Islet of Langerhans (tissue), 1 donor: Measurements from ENCODE around the gene MALL.
"Not testable (repeated sequence)": the region's sequence is repeated elsewhere in the genome, so short reads cannot be mapped to it uniquely, and the experiment has no call there.

Source experiments
- FAIRE-seq: peaks from one replicate; lab custom pipeline; 2011; peaks lifted over from hg19 to GRCh38; lab: Jason Lieb, UNC

The MALL gene

DNA sequence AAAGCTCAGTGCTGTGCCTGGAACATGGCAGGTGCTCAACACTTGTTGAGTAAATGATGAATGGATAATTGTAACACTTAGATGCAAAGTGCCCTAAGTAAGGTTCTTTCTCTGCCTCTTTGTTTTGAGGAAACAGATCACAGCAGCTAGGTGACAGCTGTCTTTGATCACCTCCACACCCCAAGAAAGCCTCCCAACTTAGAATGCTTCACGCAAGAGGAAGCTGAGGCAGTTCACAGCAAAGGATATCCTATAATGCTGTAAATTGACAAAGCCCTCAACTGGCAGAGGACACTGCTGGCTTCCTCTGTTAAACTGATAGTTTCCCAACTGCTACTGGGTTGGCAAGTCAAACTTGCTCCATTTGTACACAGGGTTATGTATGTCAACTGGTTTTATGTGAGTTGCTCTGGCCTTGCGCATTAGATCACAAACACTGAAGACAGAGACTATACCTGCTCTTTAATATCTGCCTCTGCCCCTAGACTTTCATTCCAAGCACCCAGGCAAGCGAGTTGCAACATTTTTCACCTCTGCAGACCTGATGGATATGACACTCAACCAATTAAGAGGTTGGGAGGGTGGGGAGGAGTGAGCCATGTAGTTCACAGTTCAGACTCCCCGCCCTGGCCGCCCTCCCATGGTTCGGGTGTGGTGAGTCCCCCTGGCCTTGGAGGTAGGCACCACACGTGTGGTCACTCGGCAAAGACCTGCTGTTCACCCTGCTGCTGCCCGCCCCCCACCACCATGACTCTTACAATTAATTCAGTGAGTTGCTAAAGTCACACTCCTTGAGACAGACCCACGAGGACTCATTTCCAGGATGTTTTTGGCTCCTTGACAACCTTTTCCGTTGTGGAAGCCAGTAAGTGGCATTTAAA, 4.8 kb upstream of the MALL start:
- no peak for FAIRE-seq

DNA sequence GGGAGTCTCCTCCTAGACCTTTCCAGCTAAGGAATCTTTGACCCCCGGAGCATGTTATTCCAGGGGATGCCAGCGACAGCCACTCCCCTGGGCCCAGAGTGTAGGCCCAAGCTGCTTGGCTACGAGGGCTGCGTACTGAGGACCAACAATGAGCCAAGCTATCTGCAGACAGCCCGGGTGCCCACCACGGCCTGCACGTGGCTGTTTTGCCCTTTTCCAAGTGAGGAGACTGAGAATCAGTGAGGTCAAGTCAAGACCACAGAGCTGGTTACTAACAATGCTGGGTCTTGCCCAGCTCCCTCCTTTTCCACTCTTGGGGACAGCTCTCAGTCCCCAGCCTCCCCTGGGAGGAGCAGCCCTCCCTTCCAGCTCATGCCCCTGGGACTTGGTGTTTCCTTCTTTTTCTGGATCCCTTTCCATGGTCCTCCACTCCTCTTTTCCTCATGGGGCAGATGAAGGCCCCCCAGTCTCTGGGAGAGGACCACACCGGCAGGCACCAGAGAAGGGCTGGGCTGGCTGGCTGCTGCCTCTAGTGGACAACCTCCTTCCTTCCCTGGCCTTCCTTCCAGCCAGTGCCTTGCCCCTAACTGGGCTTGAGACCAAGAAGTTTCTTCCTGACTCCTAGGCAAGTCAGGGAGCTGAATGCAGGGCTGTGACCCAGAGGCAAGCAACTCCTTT, 550 bp upstream of the MALL start:
- FAIRE-seq, result no peak

DNA sequence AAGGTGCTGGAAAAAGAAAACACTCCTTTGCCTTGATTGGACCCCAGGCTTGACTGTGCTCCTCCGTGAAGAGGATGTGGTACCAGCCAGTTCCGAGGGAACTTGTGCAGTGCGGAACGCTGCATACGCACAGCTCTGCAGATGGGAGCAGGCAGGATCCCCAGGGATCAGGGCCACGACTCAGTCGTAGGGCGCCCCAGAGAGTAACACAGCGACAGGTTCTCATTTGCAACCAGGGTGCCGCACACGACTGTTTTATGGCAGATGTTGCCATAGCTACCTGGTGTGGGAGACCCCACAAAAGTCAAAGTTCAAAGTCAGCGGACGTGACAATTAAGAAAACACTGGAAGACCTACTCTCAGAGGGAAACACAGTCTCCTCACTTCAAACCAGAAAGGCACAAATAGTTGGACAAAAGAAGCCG, 779 bp downstream of the MALL start:
- no peak for FAIRE-seq

DNA sequence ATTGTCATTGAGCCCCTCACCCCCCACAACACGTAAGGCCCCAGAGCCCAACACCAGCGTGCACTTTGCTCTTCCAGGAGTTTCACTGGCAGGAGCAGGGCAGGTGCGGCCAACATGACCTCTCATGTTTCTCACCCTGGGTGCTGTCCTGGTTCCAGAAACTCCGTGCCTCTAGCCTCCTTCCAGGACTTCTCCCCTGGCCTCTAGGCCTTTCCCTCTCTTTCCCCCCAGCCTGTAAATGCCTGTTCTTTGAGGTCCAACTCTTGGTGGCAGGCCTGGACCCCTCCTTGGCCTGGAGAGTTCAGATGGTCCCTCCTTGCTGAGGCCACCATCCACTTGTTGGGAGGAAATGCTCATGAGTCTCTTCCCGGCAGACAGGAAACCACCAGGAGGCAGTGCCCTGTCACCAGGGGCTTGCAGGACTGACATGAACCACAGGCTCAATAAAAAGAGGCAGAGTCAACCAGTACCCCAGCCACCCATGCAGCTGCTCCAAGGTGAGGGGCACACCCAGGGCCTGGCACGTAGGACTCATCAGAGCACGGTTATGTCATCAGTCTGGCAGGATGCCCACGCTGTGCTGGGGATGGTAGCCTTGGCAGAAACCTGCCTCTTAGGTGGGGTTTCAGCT, 1.5 kb downstream of the MALL start:
- FAIRE-seq, result no peak

DNA sequence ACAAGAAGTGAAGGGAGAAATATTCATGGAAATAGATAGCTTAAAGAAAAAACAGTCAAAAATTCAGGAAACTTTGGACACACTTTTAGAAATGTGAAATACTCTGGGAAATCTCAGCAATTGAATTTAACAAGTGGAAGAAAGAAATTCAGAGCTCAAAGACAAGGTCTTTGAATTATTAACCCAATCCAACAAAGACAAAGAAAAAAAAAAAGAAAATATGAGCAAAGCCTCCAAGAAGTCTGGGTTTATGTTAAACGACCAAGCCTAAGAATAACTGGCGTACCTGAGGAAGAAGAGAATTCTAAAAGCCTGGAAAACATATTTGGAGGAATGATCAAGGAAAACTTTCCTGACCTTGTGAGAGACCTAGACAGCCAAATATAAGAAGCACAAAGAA, 7.3 kb downstream of the MALL start:
- not testable (repeated sequence) for FAIRE-seq

DNA sequence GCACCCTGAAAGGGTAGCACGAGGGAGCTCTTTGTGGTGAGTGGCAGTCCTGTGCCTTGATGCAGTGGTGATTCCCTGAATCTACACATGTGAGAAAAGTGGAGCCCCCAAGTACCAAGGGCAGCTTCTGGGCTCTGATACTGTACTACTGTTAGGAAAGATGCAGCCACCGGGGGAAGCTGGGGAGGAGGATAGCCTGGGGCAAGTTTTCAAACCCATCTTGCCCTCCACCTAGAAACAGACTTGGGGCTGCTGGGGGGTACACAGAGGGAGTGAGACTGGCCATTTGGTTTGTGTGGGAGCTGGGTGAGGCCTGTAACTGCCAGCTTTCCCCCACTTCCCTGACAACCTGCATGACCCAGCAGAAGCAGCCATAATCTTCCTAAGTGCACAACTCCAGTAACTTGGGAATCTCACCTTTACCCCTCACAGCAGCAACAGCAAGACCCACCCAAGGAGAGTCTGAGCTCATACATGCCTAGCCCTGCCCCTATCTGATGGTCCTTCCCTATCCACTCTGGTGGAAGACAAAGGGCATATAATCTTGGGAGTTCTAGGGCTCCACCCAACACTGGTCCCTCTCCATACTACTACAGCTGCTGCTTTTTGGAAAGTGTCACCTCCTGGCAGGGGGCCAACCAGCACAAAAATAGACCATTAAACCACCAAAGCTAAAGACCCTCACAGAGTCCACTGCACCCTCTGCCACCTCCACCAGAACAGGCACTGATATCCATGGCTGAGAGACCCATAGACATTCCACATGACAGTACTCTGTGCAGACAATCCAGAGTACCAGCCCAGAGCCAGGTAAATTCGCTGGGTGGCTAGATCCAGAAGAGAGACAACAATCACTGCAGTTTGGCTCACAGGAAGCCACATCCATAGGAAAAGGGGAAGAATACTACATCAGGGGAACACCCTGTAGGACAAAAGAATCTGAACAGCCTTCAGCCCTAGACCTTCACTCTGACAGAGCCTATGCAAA, 8.2 kb downstream of the MALL start:
- FAIRE-seq, result no peak

DNA sequence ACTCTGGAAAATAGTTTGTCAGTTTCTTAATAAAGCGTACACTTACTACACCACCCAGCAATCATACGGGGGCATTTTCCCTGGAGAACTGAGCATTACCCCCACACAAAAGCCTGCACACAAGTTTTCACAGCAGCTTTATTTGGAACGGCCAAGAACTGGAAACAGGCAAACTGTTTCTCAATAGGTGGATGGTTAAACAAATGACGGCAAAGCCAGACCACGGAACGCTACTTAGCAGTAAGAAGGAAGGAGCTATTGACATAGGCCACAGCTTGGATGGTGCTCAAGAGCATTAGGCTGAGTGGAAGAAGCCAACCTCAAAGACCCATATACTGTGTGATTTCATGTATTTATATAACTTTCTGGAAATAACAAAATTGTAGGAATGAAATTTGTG, 9.0 kb downstream of the MALL start:
- no peak for FAIRE-seq

DNA sequence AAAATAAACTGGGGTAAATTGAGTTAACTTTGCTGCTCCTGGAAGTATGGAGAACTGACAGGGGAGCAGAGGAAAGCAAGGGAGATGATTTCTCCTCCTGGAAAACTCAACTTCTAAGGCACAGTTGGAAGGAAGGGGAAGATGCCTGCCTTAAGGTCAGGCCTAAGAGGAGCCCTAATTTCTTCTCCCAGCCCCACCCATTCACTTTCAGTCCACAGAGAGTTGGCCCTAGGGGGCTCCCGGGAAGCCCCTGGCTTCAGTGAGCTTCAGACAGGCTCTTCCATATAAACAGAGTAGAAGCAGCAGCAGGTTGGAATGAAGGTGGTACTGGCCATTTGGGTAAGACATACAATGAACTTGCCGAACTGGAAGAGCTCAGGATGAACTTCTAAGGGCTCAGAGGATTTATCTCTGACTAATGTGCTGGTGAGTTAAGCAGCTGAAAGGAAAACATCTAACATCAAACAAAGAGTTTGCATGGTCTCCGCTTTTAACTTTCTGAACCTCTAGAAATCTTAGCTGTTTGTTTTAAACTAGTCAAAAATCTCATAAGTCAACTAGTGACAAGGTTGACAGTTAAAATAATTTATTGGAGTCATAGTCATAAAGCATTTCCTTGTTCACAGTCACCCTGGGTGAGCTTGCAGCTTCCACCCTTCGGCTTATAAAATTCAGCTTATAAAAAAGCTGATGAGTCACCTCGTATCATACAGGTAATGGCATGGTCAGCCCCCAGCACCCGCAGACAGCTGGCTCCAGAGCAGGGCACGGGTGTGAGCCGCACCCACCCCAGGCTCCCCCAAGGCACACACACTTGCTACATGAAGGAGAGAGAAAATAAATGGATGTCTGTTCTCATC, 9.8 kb downstream of the MALL start:
- no peak for FAIRE-seq

DNA sequence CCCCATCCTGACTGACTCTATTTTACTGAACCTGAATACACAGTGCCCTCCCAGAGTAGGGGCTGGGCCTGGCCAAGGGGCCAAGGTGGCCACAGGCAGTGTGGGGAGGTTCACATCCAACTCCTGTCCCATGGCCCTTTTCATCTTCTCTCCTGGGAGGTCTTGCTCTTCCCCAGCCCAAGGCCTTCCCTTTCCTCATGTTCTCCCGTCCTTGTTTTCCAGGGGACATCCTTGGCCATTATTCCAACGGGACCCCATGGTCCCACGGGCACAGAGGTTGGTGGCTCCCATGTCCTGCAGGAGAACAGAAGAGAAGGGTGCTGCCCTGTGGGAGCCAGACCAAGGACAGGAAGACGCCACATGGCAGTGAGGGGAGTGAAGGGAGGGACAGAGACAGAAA, 10.4 kb downstream of the MALL start:
- FAIRE-seq, result no peak

DNA sequence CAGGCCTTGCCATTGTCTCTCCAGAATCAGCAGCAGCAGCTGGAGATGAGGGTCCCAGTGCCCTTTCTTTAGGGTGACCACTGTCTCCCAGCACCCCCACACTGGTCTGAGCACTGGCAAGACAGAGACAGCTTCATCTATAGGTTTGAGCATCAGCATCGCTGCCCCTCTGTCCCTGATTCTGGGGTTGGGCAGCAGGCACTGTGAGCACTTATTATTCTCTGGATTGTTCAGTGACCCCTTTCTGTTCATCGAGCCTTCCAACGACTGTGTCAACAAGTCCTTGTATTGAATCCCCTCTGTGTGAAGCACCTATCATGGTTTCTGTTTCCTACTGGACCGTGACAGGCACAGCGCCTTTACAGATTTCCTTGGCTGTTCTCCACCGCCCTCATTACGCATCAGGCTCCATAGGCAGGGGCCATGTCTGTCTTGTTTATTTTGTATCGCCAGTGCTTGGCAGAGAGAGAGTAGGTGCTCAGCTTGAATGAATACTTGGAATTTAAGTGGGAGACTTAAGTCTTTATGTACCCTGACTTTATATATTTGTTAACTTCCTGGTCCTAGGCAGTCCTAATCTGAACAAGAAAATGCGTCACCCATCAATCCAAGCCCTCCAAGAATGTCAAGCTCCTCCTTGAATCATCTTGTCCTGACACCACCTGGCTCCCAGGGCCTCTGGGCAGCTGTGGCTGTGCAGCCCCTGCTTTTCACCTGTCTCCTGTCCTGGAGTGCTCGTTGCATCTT, 11.4 kb downstream of the MALL start:
- FAIRE-seq, result no peak

DNA sequence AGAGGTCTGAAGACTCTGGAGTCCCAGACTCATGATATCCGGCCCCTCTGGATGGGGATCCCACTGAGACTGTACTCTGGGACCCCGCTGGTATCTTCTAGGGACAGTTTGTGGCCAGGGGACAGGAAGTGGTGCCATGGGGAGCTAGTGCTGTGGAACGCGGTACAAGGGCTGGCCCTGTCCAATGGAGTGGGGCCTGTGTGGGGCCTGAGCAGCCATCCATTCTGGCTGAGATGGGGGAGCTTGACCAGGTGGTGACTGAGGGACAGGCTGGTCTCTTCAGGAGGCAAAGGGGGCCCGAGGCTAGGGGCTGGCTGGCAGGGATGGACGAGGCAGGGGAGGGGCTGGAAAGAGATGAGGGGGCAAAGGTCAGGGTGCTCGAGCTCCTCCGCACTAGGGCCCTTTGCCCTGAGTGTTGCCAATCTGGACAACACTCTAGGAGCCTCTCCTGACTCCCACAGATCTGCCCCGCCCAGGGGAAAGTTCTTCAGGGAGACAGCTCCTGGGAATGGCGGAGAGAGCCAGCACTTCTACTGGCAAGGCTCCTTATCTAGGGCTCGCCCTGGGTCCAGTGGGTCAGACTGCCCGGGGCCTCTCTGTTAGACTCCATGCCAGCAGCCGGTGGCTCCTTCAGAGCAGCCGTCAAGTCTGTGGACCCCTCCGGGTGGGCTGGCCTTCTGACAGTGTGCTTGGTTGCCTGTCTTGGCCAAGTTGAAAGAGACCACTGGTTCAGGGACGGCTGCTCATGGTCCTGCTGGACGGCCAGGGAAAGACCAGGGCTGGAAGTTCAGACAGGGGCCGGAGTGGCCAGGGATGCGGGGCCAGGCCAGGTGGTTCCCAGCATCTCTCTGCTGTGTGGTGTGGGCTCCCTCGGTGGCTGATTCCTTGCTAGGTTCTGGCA, 12.3 kb downstream of the MALL start:
- FAIRE-seq, result no peak

DNA sequence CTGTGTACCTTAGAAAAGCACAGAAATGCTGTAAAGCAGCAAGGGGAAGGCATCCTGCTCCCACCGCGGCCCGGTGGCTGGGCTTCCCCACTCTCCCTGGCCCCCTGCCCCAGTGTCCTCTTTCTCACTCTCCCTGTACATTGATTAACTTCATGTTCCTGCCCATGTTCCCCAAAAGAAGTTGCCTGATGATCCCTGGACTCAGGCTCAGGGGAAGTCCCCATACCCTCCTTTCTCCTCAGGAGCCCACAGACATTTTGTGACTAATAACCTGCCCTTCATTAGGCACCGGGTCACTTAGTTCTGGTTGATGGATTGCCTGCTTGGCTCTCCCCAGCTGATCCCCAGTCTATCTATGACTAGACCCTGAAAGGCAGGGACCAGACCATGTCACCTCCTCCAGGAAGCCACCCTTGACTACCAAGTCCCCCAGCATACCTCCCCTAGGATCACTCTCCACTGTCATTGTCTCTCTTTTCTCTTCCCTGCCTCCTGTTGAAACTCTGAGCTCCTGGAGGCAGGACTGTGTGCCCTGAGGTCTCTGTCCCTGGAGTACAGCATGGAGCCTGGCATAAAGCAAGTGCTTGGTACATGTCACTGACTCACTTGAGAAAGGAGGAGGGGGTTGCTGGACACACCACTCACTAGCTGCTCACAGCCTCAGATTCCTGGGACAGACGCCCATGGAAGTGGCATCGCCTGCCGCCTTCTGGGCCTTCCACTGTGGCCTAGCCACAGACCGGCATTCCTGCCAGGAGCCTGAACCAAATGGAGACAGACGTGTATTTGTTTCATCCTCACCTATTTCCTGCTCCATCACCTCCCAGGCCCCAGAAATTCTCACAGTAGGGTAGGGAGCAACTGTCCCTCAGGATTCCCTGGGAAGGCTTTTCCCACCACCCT, 13.5 kb downstream of the MALL start:
- FAIRE-seq, result no peak

DNA sequence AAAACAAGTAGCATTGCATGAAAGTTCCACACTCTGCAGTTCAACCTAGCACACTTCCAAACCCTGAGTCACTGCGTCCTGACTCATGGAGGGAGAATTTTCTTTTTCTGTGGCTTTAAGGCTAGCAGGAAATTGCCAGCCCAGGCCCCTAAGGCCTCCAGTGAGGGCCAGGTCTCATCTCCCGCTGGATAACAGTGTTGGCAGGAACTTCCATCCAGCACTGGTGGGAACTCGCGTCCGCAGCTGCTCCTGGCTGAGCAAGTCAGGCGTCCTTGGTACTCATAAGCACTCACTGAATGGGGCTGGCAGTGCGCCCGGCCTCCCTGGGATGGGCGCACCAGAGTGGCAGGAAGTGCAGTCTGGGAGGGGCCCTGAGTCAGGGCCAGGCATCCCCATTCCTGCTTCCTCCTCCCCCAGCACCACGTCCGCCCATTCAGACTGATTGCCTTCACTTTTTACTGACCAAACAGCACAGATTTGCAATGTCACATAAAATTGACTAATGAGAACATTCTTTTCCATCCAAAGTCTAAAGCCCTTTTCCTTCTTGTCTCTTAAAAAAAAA, 14.3 kb downstream of the MALL start:
- FAIRE-seq, result no peak

DNA sequence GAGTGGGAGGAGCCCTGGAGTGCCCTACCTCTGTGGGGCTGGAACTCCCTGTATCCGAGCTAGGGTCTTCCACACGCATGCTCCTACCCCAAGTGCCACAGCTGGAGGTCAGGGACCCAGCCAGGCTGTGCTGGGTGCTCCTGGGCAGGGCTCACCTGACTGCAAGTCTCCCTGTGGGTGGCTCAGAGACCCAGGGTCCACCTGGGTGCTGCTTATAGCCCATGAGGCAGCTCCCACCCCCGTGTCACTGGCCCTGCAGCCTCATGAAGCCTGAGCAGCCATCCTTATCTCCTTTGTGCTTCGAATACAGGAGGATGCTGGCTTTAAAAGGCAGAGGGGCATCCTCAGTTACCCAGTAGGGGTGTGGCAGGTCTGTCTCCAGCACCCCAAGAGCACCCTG, 14.7 kb downstream of the MALL start:
- not testable (repeated sequence) for FAIRE-seq

DNA sequence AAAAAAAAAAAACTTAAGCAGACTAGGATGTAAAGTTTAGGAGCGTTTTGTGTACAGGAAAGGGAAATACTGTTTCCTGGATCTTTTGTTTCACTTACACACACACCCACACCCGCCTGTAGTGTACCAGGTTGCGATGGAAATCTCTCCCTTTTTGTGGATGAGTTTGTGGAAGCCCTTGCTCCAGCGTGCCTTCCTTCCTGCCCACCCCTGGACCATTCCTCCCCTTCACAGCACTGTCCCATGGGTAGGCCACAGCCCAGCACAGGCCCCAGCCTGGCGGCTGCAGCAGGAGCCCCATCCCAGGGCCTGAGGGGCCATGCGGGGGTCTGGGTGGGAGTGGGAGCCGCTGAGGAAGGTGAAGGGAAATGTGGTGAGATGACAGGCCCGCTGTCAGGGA, 15.1 kb downstream of the MALL start:
- FAIRE-seq, result no peak

DNA sequence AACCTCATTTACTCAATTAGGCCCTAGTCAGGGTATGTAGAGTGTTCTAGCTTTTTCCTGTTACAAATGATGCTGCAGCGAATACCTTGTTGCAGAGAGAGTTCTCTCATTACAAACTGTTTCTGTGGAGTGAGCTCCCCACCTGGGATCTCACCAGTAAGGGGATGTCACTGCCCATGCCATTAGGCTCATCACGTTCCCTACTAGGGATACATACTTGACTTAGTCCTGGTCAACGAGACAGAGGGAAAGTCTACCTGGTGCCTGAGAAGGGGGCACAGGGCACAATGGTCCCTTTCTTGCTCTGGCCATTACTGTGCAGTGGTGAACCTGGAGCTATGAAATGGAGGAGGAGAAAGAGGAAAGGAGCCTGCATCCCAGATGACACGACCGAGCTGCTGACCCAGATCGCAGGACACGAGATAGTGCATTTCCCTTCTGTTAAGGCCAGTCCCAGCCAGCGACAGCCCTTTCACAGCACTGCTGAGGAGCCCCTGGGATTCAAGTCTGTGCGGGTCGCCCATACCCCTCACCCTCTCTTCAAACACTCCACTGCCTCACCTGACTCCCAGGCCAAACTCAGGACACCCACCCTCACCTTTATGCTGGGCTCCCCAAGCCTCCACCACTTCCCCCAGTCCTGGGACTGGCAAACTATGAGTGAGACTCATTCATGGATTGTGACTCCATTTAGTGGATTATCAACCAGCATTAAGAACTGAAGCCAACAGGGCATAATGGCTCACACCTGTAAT, 16.0 kb downstream of the MALL start:
- FAIRE-seq, result no peak

DNA sequence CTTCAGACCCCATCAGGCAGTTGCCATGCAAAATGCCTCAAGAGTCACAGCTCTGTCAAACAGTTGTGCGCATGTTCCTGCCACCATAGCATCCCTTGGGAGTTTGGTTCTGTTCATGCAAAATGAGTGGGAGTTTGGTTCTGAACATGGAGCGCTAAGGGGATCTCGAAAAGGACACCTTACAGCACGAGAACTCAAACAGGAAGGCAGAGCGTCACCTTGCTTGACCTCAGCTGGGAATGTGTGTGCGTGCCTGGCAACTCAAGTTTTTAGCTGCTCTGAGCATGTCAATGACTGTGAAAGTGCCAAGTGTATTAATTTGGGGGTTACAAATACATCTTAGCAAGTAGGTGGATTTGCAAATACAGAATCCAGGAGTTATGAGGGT, 16.6 kb downstream of the MALL start:
- no peak for FAIRE-seq
